AG08395 (cell line): Measurements from ENCODE around the gene CTSS.
A peak's percentile ranks its signal among the peaks of the same experiment; 100 is the strongest.
"Not testable (repeated sequence)": the region's sequence is repeated elsewhere in the genome, so short reads cannot be mapped to it uniquely, and the experiment has no call there.

Experiments used
- DNase-seq: peaks from one replicate; pipeline ENCODE4 v3.0.0; 2012; ENCODE audit warnings: mixed read lengths, low spot score

CTSS gene

GRCh38 chr1:150775276-150775675 is 9.7 kb upstream of the CTSS start:
- no peak for DNase-seq

GRCh38 chr1:150772326-150772725 is 6.7 kb upstream of the CTSS start:
- DNase-seq: no peak

GRCh38 chr1:150767704-150768103 is 2.1 kb upstream of the CTSS start:
- DNase-seq: not testable (repeated sequence)

- not testable (repeated sequence) for DNase-seq
These were observed 361 bp upstream of the CTSS start for GRCh38 chr1:150765977-150766301.

DNA sequence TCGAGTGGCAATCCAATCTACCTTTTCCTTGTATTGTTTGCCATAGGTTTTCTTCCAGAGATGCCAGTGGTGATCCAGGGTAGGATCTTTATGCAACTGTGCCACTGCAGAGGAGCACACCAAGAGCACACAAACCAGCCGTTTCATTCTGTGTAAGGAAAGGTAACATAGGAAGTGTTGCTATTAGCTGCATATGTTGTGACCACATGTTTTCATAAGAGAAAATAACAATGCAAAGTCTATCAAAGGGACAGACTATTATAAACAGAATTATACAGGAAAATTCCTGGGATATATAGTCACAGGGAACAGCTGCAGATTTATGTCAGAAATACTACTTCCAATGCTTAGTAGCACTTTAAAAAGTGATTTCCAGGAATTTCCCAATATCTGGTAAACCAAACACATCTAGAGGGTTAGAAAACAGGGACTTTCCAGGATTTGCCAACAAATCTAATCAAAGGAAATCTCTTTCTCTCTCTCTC is 919 bp downstream of the CTSS start:
- DNase-seq: peak; percentile 25

- no peak for DNase-seq
These were observed 2.6 kb downstream of the CTSS start for GRCh38 chr1:150763018-150763417.

GRCh38 chr1:150762552-150762951 is 3.0 kb downstream of the CTSS start:
- no peak for DNase-seq

DNA sequence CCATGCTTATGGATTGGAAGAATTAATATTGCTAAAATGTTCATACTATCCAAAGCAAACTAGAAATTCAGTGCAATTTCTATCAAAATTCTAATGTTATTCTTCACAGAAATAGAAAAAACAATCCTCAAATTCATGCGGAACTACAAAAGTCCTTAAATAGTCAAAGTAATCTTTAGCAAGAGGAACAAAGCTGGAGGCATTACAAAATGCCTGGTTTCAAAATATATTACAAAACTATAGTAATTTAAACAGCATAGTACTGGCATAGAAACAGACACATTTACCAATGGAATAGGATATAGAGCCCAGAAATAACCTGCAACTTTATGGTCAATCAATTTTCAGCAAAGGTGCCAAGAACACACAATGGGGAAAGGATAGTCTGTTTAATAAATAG is 3.8 kb downstream of the CTSS start:
- DNase-seq: no peak

- DNase-seq: no peak
These were observed 5.6 kb downstream of the CTSS start for GRCh38 chr1:150760013-150760412.

GRCh38 chr1:150753416-150753815 is 12.2 kb downstream of the CTSS start:
- no peak for DNase-seq

DNA sequence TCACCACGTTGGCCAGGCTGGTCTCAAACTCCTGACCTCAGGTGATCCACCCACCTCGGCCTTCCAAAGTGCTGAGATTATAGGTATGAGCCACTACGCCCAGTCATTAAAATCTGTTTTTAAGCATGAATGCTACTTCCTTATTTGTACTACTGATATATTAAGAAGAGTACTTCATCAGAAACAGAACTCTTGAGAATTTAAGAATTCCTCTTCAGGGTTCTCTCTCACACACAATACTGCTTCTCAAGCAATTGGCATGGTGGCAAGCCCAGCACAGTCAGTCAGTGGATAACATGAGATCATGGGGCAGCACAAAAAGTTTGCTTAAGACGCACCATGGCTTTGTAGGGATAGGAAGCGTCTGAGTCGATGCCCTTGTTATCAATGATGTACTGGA is 14.1 kb downstream of the CTSS start:
- DNase-seq: no peak

DNA sequence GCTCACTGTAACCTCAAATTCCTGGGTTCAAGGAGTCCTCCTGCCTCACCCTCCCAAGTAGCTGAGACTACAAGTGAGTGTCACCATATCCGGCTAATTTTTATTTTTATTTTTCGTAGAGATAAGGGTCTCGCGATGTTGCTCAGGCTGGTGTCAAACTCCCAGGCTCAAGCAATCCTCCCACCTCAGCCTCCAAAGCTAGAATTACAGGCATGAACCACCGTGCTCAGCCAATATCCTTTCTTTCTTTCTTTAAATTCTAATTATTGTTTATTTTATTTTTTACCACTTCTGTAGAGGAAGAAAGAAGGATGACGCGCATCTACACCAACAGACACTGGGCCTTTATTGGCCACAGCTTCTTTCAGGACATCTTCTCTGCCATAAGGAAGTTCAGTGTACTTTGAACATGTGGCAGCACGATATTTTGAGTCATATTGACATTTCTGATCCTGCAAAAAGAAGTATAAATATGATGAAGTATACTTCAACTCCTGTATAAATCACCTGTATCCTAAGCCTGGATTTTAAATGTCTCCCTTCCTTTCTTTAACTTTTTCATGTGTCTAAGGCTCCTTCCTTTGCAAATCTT is 15.8 kb downstream of the CTSS start:
- no peak for DNase-seq

- DNase-seq: no peak
These were observed 16.5 kb downstream of the CTSS start for GRCh38 chr1:150748878-150749719.

DNA sequence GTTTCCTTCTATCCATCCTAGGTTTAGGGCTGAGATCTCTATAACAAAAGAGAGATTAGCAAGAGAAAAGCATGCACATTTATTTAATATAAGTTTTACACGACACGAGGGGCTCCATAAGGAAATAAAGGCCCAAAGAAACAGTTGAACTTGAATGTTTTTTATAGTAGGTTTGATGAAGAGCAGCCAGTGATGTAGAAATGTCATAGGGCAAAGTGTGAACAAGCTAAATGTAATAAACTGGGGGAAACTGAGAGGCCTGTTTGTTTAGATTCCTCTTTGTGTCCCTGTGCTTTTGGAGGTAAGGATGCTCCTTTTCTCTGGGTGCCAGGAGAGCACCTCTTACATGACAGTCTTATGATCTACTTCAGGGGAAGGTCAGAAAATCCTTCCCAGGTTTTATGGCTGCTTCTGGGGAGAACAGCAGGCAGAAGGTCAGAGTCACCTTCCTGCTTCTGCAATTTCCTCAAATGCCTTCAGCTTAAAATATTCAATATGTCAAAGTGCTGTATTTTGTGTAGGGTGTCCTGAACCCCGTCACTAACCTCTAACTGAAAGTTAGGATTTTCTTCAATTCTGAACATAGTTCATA is 35.4 kb downstream of the CTSS start:
- no peak for DNase-seq

- no peak for DNase-seq
These were observed 41.2 kb downstream of the CTSS start for GRCh38 chr1:150724336-150724735.

DNA sequence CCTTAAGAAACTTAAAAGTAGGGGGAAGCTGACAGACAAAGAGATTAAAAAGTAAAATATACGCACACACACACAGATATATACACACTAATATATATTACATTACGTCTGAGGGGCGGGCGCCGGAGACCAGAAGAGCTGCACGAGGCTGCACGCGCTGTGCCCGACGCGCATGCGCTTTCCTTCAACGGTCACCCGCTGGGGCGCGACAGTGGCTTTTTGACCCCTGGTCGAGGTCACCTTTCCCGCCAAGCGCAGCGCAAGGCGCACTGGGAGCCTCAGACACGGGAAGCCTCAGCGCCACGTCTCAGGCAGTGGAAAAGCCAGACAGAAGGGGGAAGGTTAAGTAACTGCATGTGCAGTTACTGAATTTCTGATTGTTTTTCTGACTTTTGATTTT is 44.9 kb downstream of the CTSS start, which contains the start of gene HORMAD1:
TSS of gene HORMAD1 (minus strand) at position 193 of the 400 bp plus-strand sequence. CDS start 1,390 bp downstream, outside the sequence.
- no peak for DNase-seq

DNA sequence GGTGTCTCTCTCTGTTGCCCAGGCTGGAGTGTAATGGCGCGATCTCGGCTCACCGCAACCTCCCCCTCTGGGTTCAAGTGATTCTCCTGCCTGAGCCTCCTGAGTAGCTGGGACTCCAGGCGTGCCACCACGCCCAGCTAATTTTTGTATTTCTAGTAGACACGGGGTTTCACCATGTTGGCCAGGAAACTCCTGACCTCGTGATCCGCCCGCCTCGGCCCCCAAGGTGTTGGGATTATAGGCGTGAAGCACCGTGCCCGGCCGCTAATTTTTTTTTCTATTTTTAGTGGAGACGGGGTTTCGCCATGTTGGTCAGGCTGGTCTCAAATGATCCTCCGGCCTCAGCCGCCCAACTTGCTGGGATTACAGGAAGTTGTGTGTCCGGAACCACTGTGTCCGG is 45.5 kb downstream of the CTSS start:
- DNase-seq: no peak

- no peak for DNase-seq
These were observed 47.2 kb downstream of the CTSS start for GRCh38 chr1:150718225-150718891.

GRCh38 chr1:150709031-150709430 is 56.5 kb downstream of the CTSS start:
- DNase-seq: not testable (repeated sequence)

DNA sequence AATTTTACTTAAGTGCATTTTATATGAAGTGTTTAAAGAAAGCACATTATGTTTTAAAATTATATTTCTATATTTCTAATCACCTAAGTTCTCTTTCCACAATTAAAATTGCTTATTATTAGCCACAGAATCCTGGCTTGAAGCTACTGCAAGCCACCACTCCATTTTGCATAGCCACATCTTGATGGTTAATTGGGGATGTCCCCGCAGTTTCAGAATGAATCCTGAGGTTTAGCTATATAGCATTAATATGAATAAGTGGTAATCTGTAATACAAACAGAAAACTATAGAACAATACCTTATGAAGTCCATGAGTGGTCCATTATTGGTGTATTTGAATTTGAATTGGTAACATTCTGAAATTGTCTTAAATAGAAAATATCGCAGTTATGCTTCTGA is 57.0 kb downstream of the CTSS start:
- DNase-seq: no peak

DNA sequence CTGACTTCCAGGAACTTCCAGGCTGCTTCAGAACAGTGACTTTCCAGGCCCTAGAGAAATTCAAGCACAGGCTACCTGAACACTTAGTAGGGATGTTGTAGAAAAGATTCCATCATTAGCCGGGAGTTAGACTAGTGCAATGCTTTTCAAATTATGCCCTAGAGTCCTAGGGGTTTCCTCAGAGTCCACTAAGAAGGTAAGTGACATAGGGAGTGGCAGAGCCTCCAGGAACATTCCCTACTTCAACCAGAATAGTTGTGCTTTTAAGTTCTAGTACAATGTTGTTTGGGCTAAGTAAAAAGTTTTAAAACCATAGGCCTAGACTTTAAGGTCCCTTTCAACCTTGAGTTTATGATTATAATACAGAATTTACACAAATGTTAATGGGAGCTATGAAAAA is 59.5 kb downstream of the CTSS start:
- no peak for DNase-seq

- no peak for DNase-seq
These were observed 62.2 kb downstream of the CTSS start for GRCh38 chr1:150703427-150703826.
